Neural progenitor cell (in vitro differentiated cells): ENCODE data around the gene PROSER1. TPM values are rescaled to one million over a fixed set of nuclear protein-coding genes. Genes with fewer than 3 reads are reported as not detected.

Experiments used
- DNase-seq: peaks from one replicate; pipeline ENCODE4 v3.0.0-alpha.2; 2016; ENCODE audit warnings: low spot score
- H2AFZ ChIP-seq: fragments of 200-600 bp; sonication (generic); replicated peaks from 2 replicates; pipeline ENCODE4 v1.6.1; 2016; ENCODE audit warnings: antibody characterized with exemption
- H3F3A ChIP-seq: fragments of 200-600 bp; sonication (generic); 2 replicates; pipeline ENCODE4 v1.6.1; 2016; ENCODE audit warnings: antibody characterized with exemption, low read depth
- H3K27ac ChIP-seq: fragments of 200-600 bp; sonication (generic); 2 replicates; pipeline ENCODE4 v1.5.1; 2016; ENCODE audit warnings: mild to moderate bottlenecking
- H3K27me3 ChIP-seq: fragments of 200-600 bp; sonication (generic); 2 replicates; pipeline ENCODE4 v1.6.1; 2016; ENCODE audit warnings: mild to moderate bottlenecking, moderate library complexity
- H3K36me3 ChIP-seq: fragments of 200-600 bp; sonication (generic); 2 replicates; pipeline ENCODE4 v1.5.1; 2016
- H3K4me1 ChIP-seq: fragments of 200-600 bp; sonication (generic); 2 replicates; pipeline ENCODE4 v1.6.1; 2016; ENCODE audit warnings: mixed run types
- H3K4me2 ChIP-seq: fragments of 200-600 bp; sonication (generic); 2 replicates; pipeline ENCODE4 v1.6.1; 2016
- H3K4me3 ChIP-seq: fragments of 200-600 bp; sonication (generic); 2 replicates; pipeline ENCODE4 v1.5.1; 2016
- H3K79me2 ChIP-seq: fragments of 200-600 bp; sonication (generic); 2 replicates; pipeline ENCODE4 v1.6.1; 2016; ENCODE audit warnings: low read depth
- H3K9ac ChIP-seq: fragments of 200-600 bp; sonication (generic); 2 replicates; pipeline ENCODE4 v1.6.1; 2016
- H3K9me3 ChIP-seq: fragments of 200-600 bp; sonication (generic); 2 replicates; pipeline ENCODE4 v1.5.1; 2016; ENCODE audit warnings: low read depth
- H4K20me1 ChIP-seq: fragments of 200-600 bp; sonication (generic); 2 replicates; pipeline ENCODE4 v1.6.1; 2016; ENCODE audit warnings: low read depth
- H3K27ac Mint-ChIP-seq: 3 replicates; pipeline ENCODE4 v1.8.0; 2021; ENCODE audit warnings: mixed read lengths
- H3K27me3 Mint-ChIP-seq: 2 replicates; pipeline ENCODE4 v1.8.0; 2022; ENCODE audit warnings: low read depth, mild to moderate bottlenecking, inconsistent platforms, moderate library complexity, mixed read lengths; ENCODE audit not compliant: insufficient read depth
- H3K36me3 Mint-ChIP-seq: 3 replicates; pipeline ENCODE4 v1.8.0; 2021; ENCODE audit warnings: mixed read lengths
- H3K4me1 Mint-ChIP-seq: 3 replicates; pipeline ENCODE4 v1.8.0; 2021; ENCODE audit warnings: mixed read lengths
- H3K4me3 Mint-ChIP-seq: 3 replicates; pipeline ENCODE4 v1.8.0; 2021; ENCODE audit warnings: mild to moderate bottlenecking, moderate library complexity, mixed read lengths
- H3K9me3 Mint-ChIP-seq: 3 replicates; pipeline ENCODE4 v1.8.0; 2020; ENCODE audit warnings: mixed read lengths
- CTCF ChIP-seq: fragments of 200-600 bp; sonication (generic); IDR thresholded peaks from 2 replicates; pipeline ENCODE4 v1.5.1; 2017; ENCODE audit warnings: antibody characterized with exemption, mild to moderate bottlenecking
- EZH2 ChIP-seq: fragments of 200-600 bp; sonication (generic); IDR thresholded peaks from 2 replicates; pipeline ENCODE4 v1.6.1; 2017; ENCODE audit warnings: antibody characterized with exemption, mild to moderate bottlenecking, moderate library complexity
- EZH2phosphoT487 ChIP-seq: fragments of 200-600 bp; sonication (generic); IDR thresholded peaks from 2 replicates; pipeline ENCODE4 v1.6.1; 2017; ENCODE audit warnings: antibody characterized with exemption
- total RNA-seq: library from RNA; depleted of rRNA; stranded (reverse); fragments of >200 nt; gene quantifications from 2 replicates; pipeline ENCODE4 v1.2.3, GENCODE V29; 2015; ENCODE audit warnings: low replicate concordance

PROSER1 gene
- total RNA-seq, 1 donor from 2014 or later = 72.0 TPM

- no peaks in the 10 kb centered on the region for H3K9me3 ChIP-seq
- no peak for TF ChIP-seq CTCF
- TF ChIP-seq EZH2 = no peak
- no peak for TF ChIP-seq EZH2phosphoT487
- H3K27me3 ChIP-seq = no peaks in the 10 kb centered on the region
- peaks cover 16% of the 10 kb centered on the region for H3K9me3 Mint-ChIP-seq
- H3K36me3 Mint-ChIP-seq = peaks cover 10% of the 10 kb centered on the region
- H2AFZ ChIP-seq = no peak overlapping the region
- H3K4me3 ChIP-seq = no peak overlapping the region
- no peak overlapping the region for H3K27ac ChIP-seq
- no peaks in the 10 kb centered on the region for H3F3A ChIP-seq
- no peak overlapping the region for H3K27ac Mint-ChIP-seq
- H3K4me3 Mint-ChIP-seq = no peak overlapping the region
- H3K4me1 Mint-ChIP-seq = no peaks in the 10 kb centered on the region
- H3K4me1 ChIP-seq = no peaks in the 10 kb centered on the region
- H4K20me1 ChIP-seq = no peaks in the 10 kb centered on the region
- DNase-seq = no peak
- H3K9ac ChIP-seq = no peak overlapping the region
- no peaks in the 10 kb centered on the region for H3K79me2 ChIP-seq
- H3K27me3 Mint-ChIP-seq = no peaks in the 10 kb centered on the region
- no peak overlapping the region for H3K4me2 ChIP-seq
- no peaks in the 10 kb centered on the region for H3K36me3 ChIP-seq
Measured at GRCh38 chr13:39062004-39062403, 24.1 kb upstream of the PROSER1 start.

GRCh38 chr13:39058040-39058439 lies 20.2 kb upstream of the PROSER1 start:
- TF ChIP-seq CTCF (no peak), EZH2 (no peak), EZH2phosphoT487 (no peak)
- Mint-ChIP-seq H3K36me3 (peaks cover 12% of the 10 kb centered on the region), H3K4me1 (no peaks in the 10 kb centered on the region), H3K27ac (no peak overlapping the region), H3K9me3 (peaks cover 14% of the 10 kb centered on the region), H3K27me3 (no peaks in the 10 kb centered on the region), H3K4me3 (no peak overlapping the region)
- Histone ChIP-seq H3K4me1 (no peaks in the 10 kb centered on the region), H2AFZ (no peak overlapping the region), H3F3A (peaks cover 4% of the 10 kb centered on the region), H4K20me1 (no peaks in the 10 kb centered on the region), H3K27me3 (no peaks in the 10 kb centered on the region), H3K36me3 (no peaks in the 10 kb centered on the region), H3K9ac (no peak overlapping the region), H3K9me3 (no peaks in the 10 kb centered on the region), H3K79me2 (no peaks in the 10 kb centered on the region), H3K4me3 (no peak overlapping the region), H3K4me2 (no peak overlapping the region), H3K27ac (no peak overlapping the region)
- DNase-seq = no peak

- H3K9ac ChIP-seq = no peak overlapping the region
- H3K36me3 ChIP-seq = no peaks in the 10 kb centered on the region
- H3K4me2 ChIP-seq = no peak overlapping the region
- Mint-ChIP-seq H3K27me3 (no peaks in the 10 kb centered on the region), H3K36me3 (peaks cover 12% of the 10 kb centered on the region), H3K9me3 (peaks cover 14% of the 10 kb centered on the region), H3K4me1 (peaks cover 6% of the 10 kb centered on the region), H3K27ac (no peak overlapping the region), H3K4me3 (no peak overlapping the region)
- H3K4me3 ChIP-seq = no peak overlapping the region
- no peaks in the 10 kb centered on the region for H3K27me3 ChIP-seq
- H2AFZ ChIP-seq = no peak overlapping the region
- no peaks in the 10 kb centered on the region for H3K9me3 ChIP-seq
- H3K4me1 ChIP-seq = peaks cover 4% of the 10 kb centered on the region
- H3K27ac ChIP-seq = no peak overlapping the region
- H3F3A ChIP-seq = peaks cover 4% of the 10 kb centered on the region
- TF ChIP-seq CTCF = no peak
- TF ChIP-seq EZH2 = no peak
- TF ChIP-seq EZH2phosphoT487 = no peak
- no peaks in the 10 kb centered on the region for H4K20me1 ChIP-seq
- no peak for DNase-seq
- H3K79me2 ChIP-seq = no peaks in the 10 kb centered on the region
Measured at GRCh38 chr13:39056018-39056417, 18.1 kb upstream of the PROSER1 start.
